ENCODE measurements around the gene RASSF3. TPM values are rescaled to one million over a fixed set of nuclear protein-coding genes. Genes with fewer than 3 reads are reported as not detected.
A peak's percentile ranks its signal among the peaks of the same experiment; 100 is the strongest.

RASSF3 gene
- total and polyA plus RNA-seq, 2 of the 13 experiments (the other 11 are each of a cell fraction or from before 2014, with no cell fraction given): 15.5 to 16.0 TPM

DNA sequence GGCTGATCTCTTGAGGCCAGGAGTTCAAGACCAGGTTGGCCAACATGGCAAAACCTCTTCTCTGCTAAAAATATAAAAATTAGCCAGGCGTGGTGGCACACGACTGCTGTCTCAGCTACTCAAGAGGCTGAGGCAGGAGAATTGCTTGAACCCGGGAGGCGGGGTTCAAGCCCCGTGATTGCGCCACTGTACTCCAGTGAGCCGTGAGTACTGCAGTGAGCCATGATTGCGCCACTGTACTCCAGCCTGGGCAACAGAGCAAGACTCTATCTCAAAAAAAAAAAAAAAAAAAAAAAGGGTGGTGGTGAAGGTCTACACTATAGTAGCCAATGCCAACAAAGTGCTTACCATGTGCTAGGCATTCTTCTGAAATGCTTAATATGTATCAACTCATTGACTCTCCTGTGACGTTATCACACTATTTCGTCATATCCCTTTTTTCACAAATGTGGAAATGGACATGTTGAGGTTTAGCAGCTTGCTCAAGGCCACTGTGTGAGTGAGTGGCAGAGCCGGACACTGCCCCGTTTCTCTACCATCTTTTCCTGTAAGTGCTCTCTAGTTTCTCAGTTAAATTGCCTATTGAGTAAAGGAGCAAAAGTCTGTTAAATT lies 89.3 kb downstream of the RASSF3 start:
- intact Hi-C loops (cut with micrococcal nuclease; ENCODE audit: unreplicated experiment) (loop anchor here (5.0 kb wide), 2 partner anchors 42 to 247 kb away; partner anchors contain the start of gene TBK1), in situ Hi-C loops (cut with HindIII; ENCODE audit: extremely low pct_ligation_motif_present, low pct_unique_long_range_greater_than_20kb) (no loop called here)
- ChIA-PET POLR2A (no interaction called here), CTCF (ENCODE audit: low intra/inter-chr PET ratio, low total read pairs) (interaction anchor here (5.1 kb wide), 1 partner anchor 149 kb away, joined by 75 read pairs; no protein-coding TSS in a partner anchor)
- no peaks in the 10 kb centered on the region for H3K9me3 ChIP-seq (ENCODE audit: low read length)
- H3K27me3 ChIP-seq (ENCODE audit: control insufficient read depth in 1 of 2, insufficient read depth in 2 of 2, low read length in 2 of 2): no peaks in the 10 kb centered on the region
- no peak overlapping the region for H3K4me2 ChIP-seq (ENCODE audit: low read depth, low read length)
- H4K20me1 ChIP-seq (ENCODE audit: insufficient read depth, low read length): no peaks in the 10 kb centered on the region
- no peak overlapping the region for H3K4me3 ChIP-seq (replicated peaks in 1 of 3; ENCODE audit: insufficient read depth in 1 of 3, low read depth in 2 of 3, low read length in 3 of 3)
- no peak overlapping the region for H3K27ac ChIP-seq (ENCODE audit: extremely low read length, insufficient read depth, low read length)
- BruUV-seq (replicated peaks): no TSS peak
- H2AFZ ChIP-seq (ENCODE audit: low read length): no peak overlapping the region
- TF ChIP-seq SP2 (CRISPR knock-in tag; IDR thresholded peaks at IDR 0.05) (no peak), JDP2 (CRISPR knock-in tag; IDR thresholded peaks at IDR 0.05; ENCODE audit: borderline replicate concordance) (no peak), CEBPB (IDR thresholded peaks at IDR 0.05; ENCODE audit: borderline replicate concordance, low read depth, low read length) (peak; percentile 65; the same call in 1 of the 2 replicates)
- H3K79me2 ChIP-seq (ENCODE audit: insufficient read depth, low read length): no peaks in the 10 kb centered on the region
- ATAC-seq (no peak), DNase-seq (ENCODE audit: low spot score) (no peak), FAIRE-seq (no peak)
- H3K9ac ChIP-seq (ENCODE audit: insufficient read depth, low read depth, low read length): no peak overlapping the region
- 93% methylated on average over 12 of the region's 12 CpGs for WGBS (ENCODE audit: low lambda C conversion rate)
- H3K4me1 ChIP-seq (ENCODE audit: insufficient read depth, low read length): peaks cover 16% of the 10 kb centered on the region
- peaks cover 4 to 11% of the 10 kb centered on the region in 2 experiments; a peak in 4 of 5 replicates for H3K36me3 ChIP-seq (replicated peaks in 1 of 2; ENCODE audit: control insufficient read depth in 1 of 2, insufficient read depth in 2 of 2, low read length in 2 of 2)

DNA sequence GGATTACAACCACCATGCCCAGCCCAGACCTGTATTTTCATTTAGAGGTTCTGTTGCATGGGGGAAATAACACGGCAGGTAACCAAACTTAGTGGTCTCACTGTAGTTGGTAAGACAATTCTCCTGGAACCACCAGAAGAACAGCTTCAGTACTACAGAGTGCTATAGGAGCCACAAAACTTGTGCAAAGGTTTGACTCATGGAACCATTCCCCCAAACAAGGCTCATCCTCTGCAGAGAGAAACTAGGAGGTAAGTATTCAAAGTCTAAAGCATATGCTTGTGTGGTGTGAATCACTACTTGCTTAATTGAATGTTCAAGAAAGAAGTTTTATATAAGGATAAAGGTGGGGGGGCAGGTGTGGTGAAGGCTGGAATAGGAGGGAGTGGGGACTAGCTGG lies 90.2 kb downstream of the RASSF3 start:
- H3K79me2 ChIP-seq (ENCODE audit: insufficient read depth, low read length): no peaks in the 10 kb centered on the region
- FAIRE-seq (no peak), DNase-seq (ENCODE audit: low spot score) (no peak), ATAC-seq (no peak)
- no peak overlapping the region for H3K9ac ChIP-seq (ENCODE audit: insufficient read depth, low read depth, low read length)
- BruUV-seq (replicated peaks): no TSS peak
- peaks cover 1 to 2% of the 10 kb centered on the region in 2 experiments; a peak in 2 of 5 replicates for H3K36me3 ChIP-seq (replicated peaks in 1 of 2; ENCODE audit: control insufficient read depth in 1 of 2, insufficient read depth in 2 of 2, low read length in 2 of 2)
- H3K4me3 ChIP-seq (replicated peaks in 1 of 3; ENCODE audit: insufficient read depth in 1 of 3, low read depth in 2 of 3, low read length in 3 of 3): no peak overlapping the region
- H2AFZ ChIP-seq (ENCODE audit: low read length): no peak overlapping the region
- no peak overlapping the region for H3K27ac ChIP-seq (ENCODE audit: extremely low read length, insufficient read depth, low read length)
- peaks cover 11% of the 10 kb centered on the region for H3K4me1 ChIP-seq (ENCODE audit: insufficient read depth, low read length)
- no peaks in the 10 kb centered on the region for H4K20me1 ChIP-seq (ENCODE audit: insufficient read depth, low read length)
- 92% methylated on average over 1 of the region's 1 CpG for WGBS (ENCODE audit: low lambda C conversion rate)
- H3K4me2 ChIP-seq (ENCODE audit: low read depth, low read length): no peak overlapping the region
- H3K9me3 ChIP-seq (ENCODE audit: low read length): no peaks in the 10 kb centered on the region
- intact Hi-C loops (cut with micrococcal nuclease; ENCODE audit: unreplicated experiment) (no loop called here), in situ Hi-C loops (cut with HindIII; ENCODE audit: extremely low pct_ligation_motif_present, low pct_unique_long_range_greater_than_20kb) (no loop called here)
- H3K27me3 ChIP-seq (ENCODE audit: control insufficient read depth in 1 of 2, insufficient read depth in 2 of 2, low read length in 2 of 2): no peaks in the 10 kb centered on the region
- CTCF ChIA-PET (ENCODE audit: low intra/inter-chr PET ratio, low total read pairs): no interaction called here
- TF ChIP-seq CBX1 (IDR thresholded peaks at IDR 0.05; ENCODE audit: low read depth) (no peak), MAFG (CRISPR knock-in tag; IDR thresholded peaks at IDR 0.05) (no peak), ZNF883 (CRISPR knock-in tag; IDR thresholded peaks at IDR 0.05; ENCODE audit: not compliant biosample characterization) (no peak), CHCHD3 (CRISPR knock-in tag; IDR thresholded peaks at IDR 0.05) (no peak), ZSCAN30 (CRISPR knock-in tag; IDR thresholded peaks at IDR 0.05) (no peak), ZNF790 (CRISPR knock-in tag; IDR thresholded peaks at IDR 0.05; ENCODE audit: borderline replicate concordance) (no peak), HOXD1 (CRISPR knock-in tag; IDR thresholded peaks at IDR 0.05) (no peak), POLR2A (IDR thresholded peaks at IDR 0.05; ENCODE audit: insufficient read depth in 1 of 2, low read depth in 2 of 2, low read length in 2 of 2) (no peak), POLR2G (IDR thresholded peaks at IDR 0.05; ENCODE audit: low read depth, low read length) (no peak)
- TF ChIP-seq, protein P1, sequence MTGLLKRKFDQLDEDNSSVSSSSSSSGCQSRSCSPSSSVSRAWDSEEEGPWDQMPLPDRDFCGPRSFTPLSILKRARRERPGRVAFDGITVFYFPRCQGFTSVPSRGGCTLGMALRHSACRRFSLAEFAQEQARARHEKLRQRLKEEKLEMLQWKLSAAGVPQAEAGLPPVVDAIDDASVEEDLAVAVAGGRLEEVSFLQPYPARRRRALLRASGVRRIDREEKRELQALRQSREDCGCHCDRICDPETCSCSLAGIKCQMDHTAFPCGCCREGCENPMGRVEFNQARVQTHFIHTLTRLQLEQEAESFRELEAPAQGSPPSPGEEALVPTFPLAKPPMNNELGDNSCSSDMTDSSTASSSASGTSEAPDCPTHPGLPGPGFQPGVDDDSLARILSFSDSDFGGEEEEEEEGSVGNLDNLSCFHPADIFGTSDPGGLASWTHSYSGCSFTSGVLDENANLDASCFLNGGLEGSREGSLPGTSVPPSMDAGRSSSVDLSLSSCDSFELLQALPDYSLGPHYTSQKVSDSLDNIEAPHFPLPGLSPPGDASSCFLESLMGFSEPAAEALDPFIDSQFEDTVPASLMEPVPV (CRISPR knock-in tag; IDR thresholded peaks at IDR 0.05): no peak
- TF ChIP-seq, protein P2, sequence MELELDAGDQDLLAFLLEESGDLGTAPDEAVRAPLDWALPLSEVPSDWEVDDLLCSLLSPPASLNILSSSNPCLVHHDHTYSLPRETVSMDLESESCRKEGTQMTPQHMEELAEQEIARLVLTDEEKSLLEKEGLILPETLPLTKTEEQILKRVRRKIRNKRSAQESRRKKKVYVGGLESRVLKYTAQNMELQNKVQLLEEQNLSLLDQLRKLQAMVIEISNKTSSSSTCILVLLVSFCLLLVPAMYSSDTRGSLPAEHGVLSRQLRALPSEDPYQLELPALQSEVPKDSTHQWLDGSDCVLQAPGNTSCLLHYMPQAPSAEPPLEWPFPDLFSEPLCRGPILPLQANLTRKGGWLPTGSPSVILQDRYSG (CRISPR knock-in tag; IDR thresholded peaks at IDR 0.05): no peak
- POLR2A ChIA-PET: no interaction called here

Measured in HepG2 (cell line).